HEK293T (cell line): ENCODE results near the gene PCNX2.
A peak's percentile ranks its signal among the peaks of the same experiment; 100 is the strongest.

Source experiments
- CTCF ChIA-PET: fragments of 350-600 bp; formaldehyde crosslinking; extraction: SDS; loops from one replicate; lab custom pipeline; 2021; ENCODE audit warnings: antibody characterized with exemption, inconsistent platforms; lab: Yijun Ruan, JAX
- POLR2A ChIA-PET: fragments of 350-600 bp; formaldehyde crosslinking; extraction: SDS; loops from one replicate; lab custom pipeline; 2020; ENCODE audit warnings: antibody characterized with exemption, inconsistent platforms; lab: Yijun Ruan, JAX
- DNase-seq: peaks from one replicate; pipeline ENCODE4 v3.0.0; 2012; ENCODE audit warnings: mixed read lengths; ENCODE audit errors: extremely low spot score
- ARNT ChIP-seq: fragments of 450-650 bp; IDR thresholded peaks from 2 replicates; pipeline ENCODE4 v1.6.1; 2017; ENCODE audit warnings: mild to moderate bottlenecking
- BHLHE40 ChIP-seq: fragments of 450-650 bp; IDR thresholded peaks from 2 replicates; pipeline ENCODE4 v1.6.1; 2016; ENCODE audit warnings: mild to moderate bottlenecking, moderate library complexity, borderline replicate concordance
- CTBP1 ChIP-seq: fragments of 450-650 bp; IDR thresholded peaks from 2 replicates; pipeline ENCODE4 v1.6.1; 2016; ENCODE audit warnings: borderline replicate concordance
- ELF4 ChIP-seq: fragments of 450-650 bp; IDR thresholded peaks from 2 replicates; pipeline ENCODE4 v1.6.1; 2017; ENCODE audit warnings: antibody characterized with exemption
- FOXA1 ChIP-seq: fragments of 450-650 bp; IDR thresholded peaks from 2 replicates; pipeline ENCODE4 v1.6.1; 2016; ENCODE audit warnings: mild to moderate bottlenecking
- FOXK2 ChIP-seq: fragments of 450-650 bp; IDR thresholded peaks from 2 replicates; pipeline ENCODE4 v1.6.1; 2016; ENCODE audit warnings: mild to moderate bottlenecking
- FOXM1 ChIP-seq: fragments of 450-650 bp; IDR thresholded peaks from 2 replicates; pipeline ENCODE4 v1.6.1; 2017; ENCODE audit warnings: mild to moderate bottlenecking, borderline replicate concordance
- HDGF ChIP-seq: fragments of 450-650 bp; IDR thresholded peaks from 2 replicates; pipeline ENCODE4 v1.6.1; 2017; ENCODE audit warnings: antibody characterized with exemption, borderline replicate concordance
- L3MBTL2 ChIP-seq: fragments of 450-650 bp; conservative IDR thresholded peaks from 2 replicates; pipeline ENCODE4 v1.6.1; 2016; ENCODE audit warnings: mild to moderate bottlenecking
- LEF1 ChIP-seq: fragments of 450-650 bp; IDR thresholded peaks from 2 replicates; pipeline ENCODE4 v1.6.1; 2017; ENCODE audit warnings: mild to moderate bottlenecking, borderline replicate concordance
- NFRKB ChIP-seq: fragments of 450-650 bp; IDR thresholded peaks from 2 replicates; pipeline ENCODE4 v1.6.1; 2016; ENCODE audit warnings: mild to moderate bottlenecking, moderate library complexity
- SP1 ChIP-seq: fragments of 450-650 bp; IDR thresholded peaks from 2 replicates; pipeline ENCODE4 v1.6.1; 2017
- SUZ12 ChIP-seq: fragments of 450-650 bp; IDR thresholded peaks from 2 replicates; pipeline ENCODE4 v1.6.1; 2016; ENCODE audit warnings: mild to moderate bottlenecking
- TARDBP ChIP-seq: fragments of 450-650 bp; IDR thresholded peaks from 2 replicates; pipeline ENCODE4 v1.6.1; 2016
- ZNF384 ChIP-seq: fragments of 450-650 bp; IDR thresholded peaks from 2 replicates; pipeline ENCODE4 v1.6.1; 2016
- TF ChIP-seq, protein P1 (sequence below): fragments of 450-650 bp; IDR thresholded peaks from 2 replicates; pipeline ENCODE4 v1.6.1; 2016

PCNX2 gene

DNA sequence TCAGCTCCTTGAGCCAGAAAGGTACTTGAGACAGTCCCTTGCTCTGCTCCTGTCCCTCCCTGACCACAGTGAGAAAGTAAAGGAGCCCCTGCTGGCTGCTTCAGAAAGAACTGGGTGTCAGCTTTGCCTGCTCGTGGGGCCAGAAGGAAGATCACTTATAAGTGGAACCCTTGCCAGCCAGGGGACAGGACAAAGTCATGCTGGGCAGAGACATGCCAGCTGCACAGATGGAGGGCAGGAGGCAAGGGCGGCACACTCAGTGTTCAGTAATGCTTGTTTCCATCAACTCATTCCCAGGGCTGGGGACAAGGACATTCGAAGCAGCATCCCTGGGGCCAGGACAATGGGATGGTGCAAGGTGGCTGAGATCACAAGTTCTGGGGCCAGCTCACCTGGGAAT lies 303.3 kb downstream of the PCNX2 start:
- POLR2A ChIA-PET = no interaction called here
- TF ChIP-seq BHLHE40 (no peak), FOXA1 (no peak), ZNF384 (no peak), LEF1 (no peak), CTBP1 (no peak), HDGF (no peak), TARDBP (no peak), ELF4 (no peak), SP1 (no peak), L3MBTL2 (no peak), SUZ12 (no peak), FOXK2 (no peak), NFRKB (no peak), ARNT (no peak), FOXM1 (no peak)
- TF ChIP-seq, protein P1, sequence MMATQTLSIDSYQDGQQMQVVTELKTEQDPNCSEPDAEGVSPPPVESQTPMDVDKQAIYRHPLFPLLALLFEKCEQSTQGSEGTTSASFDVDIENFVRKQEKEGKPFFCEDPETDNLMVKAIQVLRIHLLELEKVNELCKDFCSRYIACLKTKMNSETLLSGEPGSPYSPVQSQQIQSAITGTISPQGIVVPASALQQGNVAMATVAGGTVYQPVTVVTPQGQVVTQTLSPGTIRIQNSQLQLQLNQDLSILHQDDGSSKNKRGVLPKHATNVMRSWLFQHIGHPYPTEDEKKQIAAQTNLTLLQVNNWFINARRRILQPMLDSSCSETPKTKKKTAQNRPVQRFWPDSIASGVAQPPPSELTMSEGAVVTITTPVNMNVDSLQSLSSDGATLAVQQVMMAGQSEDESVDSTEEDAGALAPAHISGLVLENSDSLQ = no peak
- CTCF ChIA-PET = no interaction called here
- no peak for DNase-seq

DNA sequence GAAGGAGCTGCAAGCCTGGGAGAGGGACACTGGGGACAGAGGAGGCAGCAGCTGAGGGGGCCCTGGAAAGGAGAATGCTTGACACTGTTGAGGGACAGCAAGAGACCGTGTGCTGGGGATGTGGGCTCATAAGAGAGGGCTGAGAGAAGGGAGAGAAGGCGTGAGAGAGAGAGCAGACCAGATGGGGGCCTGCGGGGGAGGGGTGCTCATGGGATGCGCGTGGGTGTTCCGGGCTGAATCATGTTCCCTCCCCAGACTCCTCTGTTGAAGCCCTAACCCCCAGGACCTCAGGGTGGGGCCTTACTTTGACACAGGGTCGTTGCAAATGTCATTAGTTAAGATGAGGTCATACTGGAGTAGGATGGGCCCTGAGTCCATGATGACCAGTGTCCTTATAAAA lies 304.3 kb downstream of the PCNX2 start:
- POLR2A ChIA-PET = no interaction called here
- no peak for DNase-seq
- TF ChIP-seq HDGF (no peak), FOXA1 (no peak), NFRKB (no peak), SP1 (no peak), FOXM1 (no peak), L3MBTL2 (no peak), ARNT (no peak), CTBP1 (no peak), ELF4 (no peak), ZNF384 (no peak), FOXK2 (no peak), BHLHE40 (no peak), TARDBP (no peak)
- TF ChIP-seq, protein P1 = no peak
- CTCF ChIA-PET = no interaction called here

DNA sequence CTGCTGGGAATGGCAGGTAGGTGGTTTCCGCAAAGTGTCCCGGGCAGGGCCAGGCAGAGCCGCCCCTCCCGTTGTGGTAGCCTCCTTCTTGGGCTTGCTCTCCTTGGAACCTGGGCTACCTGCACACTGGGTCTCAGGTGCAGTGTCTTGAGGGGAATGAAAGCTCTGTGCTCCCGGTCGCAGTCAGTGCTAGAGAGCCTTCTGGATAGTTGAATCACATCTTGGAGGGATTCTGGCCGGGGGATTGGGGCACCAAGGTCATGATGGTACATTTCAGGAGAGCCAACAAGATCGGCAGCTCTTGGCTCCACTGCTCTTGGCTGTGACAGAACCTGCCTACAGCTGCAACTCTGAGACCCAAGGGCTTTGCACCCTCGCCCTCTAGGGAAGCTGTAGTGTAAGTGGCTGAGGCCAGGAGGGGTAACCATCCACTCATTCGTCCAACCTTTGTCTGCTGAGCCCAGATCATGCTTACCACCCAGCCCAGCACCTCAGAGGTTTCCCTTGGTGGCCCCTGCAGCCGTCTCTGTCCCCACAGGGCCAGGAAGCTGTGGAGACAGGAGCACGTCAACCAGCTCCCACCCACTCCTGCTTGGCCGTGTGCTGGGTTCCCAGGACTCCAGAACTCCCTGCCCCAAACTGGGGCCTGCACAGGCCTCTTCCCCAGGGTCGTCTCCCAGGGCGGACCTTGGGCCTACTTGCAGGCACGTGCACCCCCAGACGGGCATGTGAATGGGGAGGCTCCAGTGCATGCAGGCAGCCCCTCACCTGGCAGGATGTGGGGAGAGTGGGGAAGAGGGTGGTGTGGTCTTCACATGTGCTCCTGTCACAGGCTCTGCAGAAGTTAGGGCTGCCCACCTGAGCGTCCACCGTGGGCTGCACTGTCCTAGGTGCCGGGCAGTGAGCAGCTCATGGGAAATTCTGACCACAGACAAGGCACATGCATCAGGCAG lies 305.1 kb downstream of the PCNX2 start:
- no peak for TF ChIP-seq ZNF384
- TF ChIP-seq ELF4 = no peak
- TF ChIP-seq SP1 = no peak
- no peak for TF ChIP-seq SUZ12
- TF ChIP-seq, protein P1 = no peak
- TF ChIP-seq ARNT = no peak
- TF ChIP-seq HDGF = no peak
- TF ChIP-seq CTBP1 = no peak
- TF ChIP-seq TARDBP = no peak
- no peak for TF ChIP-seq L3MBTL2
- no peak for TF ChIP-seq NFRKB
- no peak for TF ChIP-seq FOXM1
- TF ChIP-seq BHLHE40 = no peak
- TF ChIP-seq FOXK2 = no peak
- ChIA-PET CTCF (no interaction called here), POLR2A (interaction anchor here (0.5 kb wide), 1 partner anchor 227 kb away, joined by 3 read pairs; no protein-coding TSS in a partner anchor)
- DNase-seq = no peak

DNA sequence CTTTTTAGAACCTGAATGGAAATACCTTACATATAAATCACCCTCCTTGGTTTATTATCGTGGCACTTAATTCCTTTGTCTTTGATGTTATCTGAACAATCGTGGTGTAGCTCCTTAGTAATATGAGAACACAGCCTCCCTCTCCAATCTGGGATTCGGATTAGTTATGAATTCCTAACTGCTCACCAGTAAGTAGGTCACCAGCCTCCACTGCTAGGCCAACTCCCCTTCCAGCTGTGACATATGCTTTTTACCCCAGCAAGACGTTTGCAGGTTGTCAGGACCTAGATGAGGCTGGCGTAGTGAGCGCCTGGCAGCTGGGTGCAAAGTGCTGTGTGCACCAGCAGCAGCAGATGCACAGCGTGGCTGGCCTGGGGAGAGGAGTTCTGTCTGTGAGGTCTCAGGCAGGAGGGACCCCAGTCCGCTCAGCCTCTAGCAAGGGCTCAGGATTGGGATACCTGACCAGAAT lies 306.9 kb downstream of the PCNX2 start:
- POLR2A ChIA-PET = no interaction called here
- peak; percentile 25 for DNase-seq
- no peak for TF ChIP-seq NFRKB
- no peak for TF ChIP-seq ARNT
- TF ChIP-seq CTBP1 = no peak
- TF ChIP-seq ZNF384 = no peak
- TF ChIP-seq, protein P1 = no peak
- TF ChIP-seq ELF4 = no peak
- TF ChIP-seq FOXA1 = no peak
- no peak for TF ChIP-seq FOXM1
- CTCF ChIA-PET = no interaction called here

DNA sequence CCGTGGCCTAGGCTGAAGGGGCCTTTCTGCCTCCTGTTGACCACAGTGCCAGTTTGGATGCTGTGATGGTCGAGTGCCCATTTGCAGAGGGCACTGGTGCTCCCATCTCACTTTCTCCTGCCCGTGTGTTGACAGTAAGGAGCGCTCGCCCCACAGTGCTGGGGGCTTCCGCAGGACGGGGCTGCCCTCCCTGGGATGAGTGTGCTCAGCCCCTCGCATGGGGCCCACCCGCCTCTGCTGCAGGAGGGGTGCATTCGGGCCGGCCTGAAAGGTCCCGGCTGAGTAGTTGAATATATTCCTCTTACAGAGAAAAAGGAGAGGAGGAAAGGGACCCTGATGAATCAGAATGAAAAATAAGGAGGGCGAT lies 307.8 kb downstream of the PCNX2 start:
- POLR2A ChIA-PET = no interaction called here
- TF ChIP-seq SUZ12 (no peak), LEF1 (no peak), FOXA1 (no peak), NFRKB (no peak), TARDBP (no peak), HDGF (no peak), ARNT (no peak), ZNF384 (no peak), ELF4 (no peak), FOXM1 (no peak), FOXK2 (no peak), BHLHE40 (no peak), SP1 (no peak), CTBP1 (no peak), L3MBTL2 (no peak)
- TF ChIP-seq, protein P1 = no peak
- CTCF ChIA-PET = no interaction called here
- DNase-seq = no peak
